GM23338 (cell line): Measurements from ENCODE around the gene TOR1B. TPM values are rescaled to one million over a fixed set of nuclear protein-coding genes. Genes with fewer than 3 reads are reported as not detected.

Experiments used
- ATAC-seq: fragments of 200-7000 bp; cut with Tn5 transposase; 3 replicates; pipeline ENCODE4 v1.9.1; 2020
- DNase-seq: peaks from one replicate; pipeline ENCODE4 v3.0.0-alpha.2; 2015; ENCODE audit warnings: low spot score
- H2AFZ ChIP-seq: fragments of 200-600 bp; sonication (generic); 2 replicates; pipeline ENCODE4 v1.8.0; 2016; ENCODE audit warnings: antibody characterized with exemption, mild to moderate bottlenecking, moderate library complexity
- H3F3A ChIP-seq: fragments of 200-600 bp; sonication (generic); replicated peaks from 2 replicates; pipeline ENCODE4 v1.8.0; 2017; ENCODE audit warnings: antibody characterized with exemption, mixed run types, low read depth
- H3K27ac ChIP-seq: fragments of 200-600 bp; sonication (generic); 2 replicates; pipeline ENCODE4 v1.6.1; 2016; ENCODE audit warnings: low read depth
- H3K27me3 ChIP-seq: fragments of 200-600 bp; sonication (generic); 2 replicates; pipeline ENCODE4 v1.8.0; 2016; ENCODE audit warnings: mild to moderate bottlenecking, mixed run types, moderate library complexity; ENCODE audit not compliant: insufficient read depth
- H3K36me3 ChIP-seq: fragments of 200-600 bp; sonication (generic); 2 replicates; pipeline ENCODE4 v1.8.0; 2016; ENCODE audit warnings: mild to moderate bottlenecking; ENCODE audit not compliant: insufficient read depth
- H3K4me1 ChIP-seq: fragments of 200-600 bp; sonication (generic); 2 replicates; pipeline ENCODE4 v1.8.0; 2016; ENCODE audit warnings: mild to moderate bottlenecking, moderate library complexity; ENCODE audit not compliant: insufficient read depth
- H3K4me2 ChIP-seq: fragments of 200-600 bp; sonication (generic); 2 replicates; pipeline ENCODE4 v1.7.1; 2017; ENCODE audit warnings: mixed run types
- H3K4me3 ChIP-seq: fragments of 200-600 bp; sonication (generic); 2 replicates; pipeline ENCODE4 v1.6.1; 2016; ENCODE audit warnings: mixed run types
- H3K79me2 ChIP-seq: fragments of 200-600 bp; sonication (generic); replicated peaks from 2 replicates; pipeline ENCODE4 v1.8.0; 2017; ENCODE audit warnings: mild to moderate bottlenecking; ENCODE audit not compliant: insufficient read depth
- H3K9me2 ChIP-seq: fragments of 200-600 bp; sonication (generic); 2 replicates; pipeline ENCODE4 v1.8.0; 2017; ENCODE audit not compliant: insufficient read depth
- H4K20me1 ChIP-seq: fragments of 200-600 bp; sonication (generic); replicated peaks from 2 replicates; pipeline ENCODE4 v1.8.0; 2017; ENCODE audit warnings: mild to moderate bottlenecking; ENCODE audit not compliant: insufficient read depth
- H3K27ac Mint-ChIP-seq: 2 replicates; pipeline ENCODE4 v1.8.0; 2020; ENCODE audit warnings: inconsistent platforms, mild to moderate bottlenecking, moderate library complexity, mixed read lengths
- H3K27me3 Mint-ChIP-seq: 3 replicates; pipeline ENCODE4 v1.8.0; 2022; ENCODE audit warnings: low read depth, mild to moderate bottlenecking, moderate library complexity, mixed read lengths, inconsistent platforms; ENCODE audit not compliant: insufficient read depth, poor library complexity
- H3K36me3 Mint-ChIP-seq: 3 replicates; pipeline ENCODE4 v1.8.0; 2021; ENCODE audit warnings: low read depth, mild to moderate bottlenecking, inconsistent platforms, moderate library complexity, mixed read lengths
- H3K4me1 Mint-ChIP-seq: 3 replicates; pipeline ENCODE4 v1.8.0; 2020; ENCODE audit warnings: mild to moderate bottlenecking, inconsistent platforms, mixed read lengths
- H3K4me3 Mint-ChIP-seq: 3 replicates; pipeline ENCODE4 v1.8.0; 2021; ENCODE audit warnings: moderate library complexity, mild to moderate bottlenecking, inconsistent platforms, mixed read lengths
- H3K9me3 Mint-ChIP-seq: 3 replicates; pipeline ENCODE4 v1.8.0; 2020; ENCODE audit warnings: moderate library complexity, mild to moderate bottlenecking, inconsistent platforms, mixed read lengths
- CREB1 ChIP-seq: fragments of 250-450 bp; sonication (Bioruptor Pico); IDR thresholded peaks from 2 replicates; pipeline ENCODE4 v1.5.0; 2020; ENCODE audit warnings: low read depth, mild to moderate bottlenecking, moderate library complexity
- EZH2phosphoT487 ChIP-seq: fragments of 200-600 bp; sonication (generic); IDR thresholded peaks from one replicate; pipeline ENCODE4 v1.8.1; 2018; ENCODE audit warnings: antibody characterized with exemption; ENCODE audit not compliant: unreplicated experiment
- JUNB ChIP-seq: IDR thresholded peaks from one replicate; pipeline ENCODE4 v1.6.1; 2016; ENCODE audit warnings: antibody characterized with exemption; ENCODE audit not compliant: unreplicated experiment
- NANOG ChIP-seq: IDR thresholded peaks from 2 replicates; pipeline ENCODE4 v1.6.1; 2016; ENCODE audit warnings: antibody characterized with exemption, borderline replicate concordance
- STAT1 ChIP-seq: IDR thresholded peaks from one replicate; pipeline ENCODE4 v1.6.1; 2016; ENCODE audit warnings: antibody characterized with exemption; ENCODE audit not compliant: unreplicated experiment
- ZNF114 ChIP-seq: fragments of 250-450 bp; sonication (Bioruptor Pico); IDR thresholded peaks from 2 replicates; pipeline ENCODE4 v1.5.0; 2020; ENCODE audit warnings: mild to moderate bottlenecking, moderate library complexity
- ZNF331 ChIP-seq: fragments of 250-450 bp; sonication (Bioruptor Pico); IDR thresholded peaks from 2 replicates; pipeline ENCODE4 v1.5.0; 2020; ENCODE audit warnings: low read depth, mild to moderate bottlenecking, moderate library complexity
- polyA plus RNA-seq: library from polyadenylated mRNA; unstranded; fragments of >200 nt; fragmentation: Nextera tagmentation; extraction: Ambion mirVana; gene quantifications from 2 replicates; pipeline ENCODE4 v1.2.1, GENCODE V29; 2016
- total RNA-seq: library from RNA; depleted of rRNA; stranded (reverse); fragments of >200 nt; shearing (Covaris generic); gene quantifications from 2 replicates; pipeline ENCODE4 v1.2.3, GENCODE V29; 2014
- TF ChIP-seq, protein P1 (sequence below): IDR thresholded peaks from 2 replicates; pipeline ENCODE4 v1.6.1; 2016; ENCODE audit warnings: antibody characterized with exemption
- TF ChIP-seq, protein P2 (sequence below), 2 experiments: fragments of 200-600 bp in 1 of 2; sonication (generic) in 1 of 2; conservative IDR thresholded peaks; 2 replicates each; pipeline versions ENCODE4 v1.5.1 to v1.6.1; 2016 to 2017; ENCODE audit warnings: antibody characterized with exemption in 2 of 2, low read depth in 2 of 2, mild to moderate bottlenecking in 2 of 2, moderate library complexity in 1 of 2
- TF ChIP-seq, protein P3 (sequence below): IDR thresholded peaks from one replicate; pipeline ENCODE4 v1.6.1; 2018; ENCODE audit warnings: antibody characterized with exemption; ENCODE audit not compliant: unreplicated experiment
- TF ChIP-seq, protein P4 (sequence below): fragments of 250-450 bp; sonication (Bioruptor Pico); IDR thresholded peaks from 2 replicates; pipeline ENCODE4 v1.5.0; 2020; ENCODE audit warnings: mild to moderate bottlenecking, moderate library complexity

TOR1B gene
- total and polyA plus RNA-seq, 2 experiments from 2014 or later, result 10.6 to 42.4 TPM

DNA sequence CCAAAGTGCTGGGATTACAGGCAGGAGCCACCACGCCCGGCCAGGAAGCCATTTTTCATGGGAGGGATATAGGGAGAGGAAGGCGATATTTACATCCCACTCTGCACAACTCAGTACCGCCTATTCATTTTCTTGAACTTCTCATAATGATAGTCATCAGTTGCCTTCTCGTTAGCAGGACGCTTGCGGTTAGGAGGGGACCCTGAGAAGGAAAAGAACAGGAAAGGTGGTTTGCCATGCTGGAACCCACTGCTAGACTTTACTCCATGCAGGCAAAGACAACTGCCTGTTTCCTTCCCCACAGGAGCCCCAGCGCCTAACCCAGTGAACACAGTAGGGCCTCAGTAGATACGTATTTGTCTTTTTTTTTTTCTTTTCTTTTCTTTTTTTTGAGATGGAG, 25.1 kb downstream of the TOR1B start:
- H3K27me3 Mint-ChIP-seq, result peaks cover 10% of the 10 kb centered on the region
- no peaks in the 10 kb centered on the region for H3K9me2 ChIP-seq
- H3K27ac ChIP-seq, result no peak overlapping the region
- H3F3A ChIP-seq, result no peaks in the 10 kb centered on the region
- H2AFZ ChIP-seq, result no peak overlapping the region
- DNase-seq (no peak), ATAC-seq (no peak)
- peaks cover under 1% of the 10 kb centered on the region; the same call in 1 of the 3 replicates for H3K4me1 Mint-ChIP-seq
- H3K79me2 ChIP-seq, result peaks cover under 1% of the 10 kb centered on the region; the same call in 1 of the 2 replicates
- no peak overlapping the region for H3K4me2 ChIP-seq
- no peaks in the 10 kb centered on the region for H4K20me1 ChIP-seq
- H3K27ac Mint-ChIP-seq, result no peak overlapping the region
- H3K27me3 ChIP-seq, result no peaks in the 10 kb centered on the region
- TF ChIP-seq, protein P1, sequence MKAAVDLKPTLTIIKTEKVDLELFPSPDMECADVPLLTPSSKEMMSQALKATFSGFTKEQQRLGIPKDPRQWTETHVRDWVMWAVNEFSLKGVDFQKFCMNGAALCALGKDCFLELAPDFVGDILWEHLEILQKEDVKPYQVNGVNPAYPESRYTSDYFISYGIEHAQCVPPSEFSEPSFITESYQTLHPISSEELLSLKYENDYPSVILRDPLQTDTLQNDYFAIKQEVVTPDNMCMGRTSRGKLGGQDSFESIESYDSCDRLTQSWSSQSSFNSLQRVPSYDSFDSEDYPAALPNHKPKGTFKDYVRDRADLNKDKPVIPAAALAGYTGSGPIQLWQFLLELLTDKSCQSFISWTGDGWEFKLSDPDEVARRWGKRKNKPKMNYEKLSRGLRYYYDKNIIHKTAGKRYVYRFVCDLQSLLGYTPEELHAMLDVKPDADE, result no peak
- TF ChIP-seq JUNB (no peak), NANOG (no peak), EZH2phosphoT487 (no peak), STAT1 (no peak), CREB1 (CRISPR knock-in tag) (no peak), ZNF114 (CRISPR knock-in tag) (no peak), ZNF331 (CRISPR knock-in tag) (no peak)
- TF ChIP-seq, protein P2, sequence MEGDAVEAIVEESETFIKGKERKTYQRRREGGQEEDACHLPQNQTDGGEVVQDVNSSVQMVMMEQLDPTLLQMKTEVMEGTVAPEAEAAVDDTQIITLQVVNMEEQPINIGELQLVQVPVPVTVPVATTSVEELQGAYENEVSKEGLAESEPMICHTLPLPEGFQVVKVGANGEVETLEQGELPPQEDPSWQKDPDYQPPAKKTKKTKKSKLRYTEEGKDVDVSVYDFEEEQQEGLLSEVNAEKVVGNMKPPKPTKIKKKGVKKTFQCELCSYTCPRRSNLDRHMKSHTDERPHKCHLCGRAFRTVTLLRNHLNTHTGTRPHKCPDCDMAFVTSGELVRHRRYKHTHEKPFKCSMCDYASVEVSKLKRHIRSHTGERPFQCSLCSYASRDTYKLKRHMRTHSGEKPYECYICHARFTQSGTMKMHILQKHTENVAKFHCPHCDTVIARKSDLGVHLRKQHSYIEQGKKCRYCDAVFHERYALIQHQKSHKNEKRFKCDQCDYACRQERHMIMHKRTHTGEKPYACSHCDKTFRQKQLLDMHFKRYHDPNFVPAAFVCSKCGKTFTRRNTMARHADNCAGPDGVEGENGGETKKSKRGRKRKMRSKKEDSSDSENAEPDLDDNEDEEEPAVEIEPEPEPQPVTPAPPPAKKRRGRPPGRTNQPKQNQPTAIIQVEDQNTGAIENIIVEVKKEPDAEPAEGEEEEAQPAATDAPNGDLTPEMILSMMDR (conservative IDR thresholded peaks at IDR 0.05; ENCODE audit: low read depth in 2 of 2), result no peak
- TF ChIP-seq, protein P3, sequence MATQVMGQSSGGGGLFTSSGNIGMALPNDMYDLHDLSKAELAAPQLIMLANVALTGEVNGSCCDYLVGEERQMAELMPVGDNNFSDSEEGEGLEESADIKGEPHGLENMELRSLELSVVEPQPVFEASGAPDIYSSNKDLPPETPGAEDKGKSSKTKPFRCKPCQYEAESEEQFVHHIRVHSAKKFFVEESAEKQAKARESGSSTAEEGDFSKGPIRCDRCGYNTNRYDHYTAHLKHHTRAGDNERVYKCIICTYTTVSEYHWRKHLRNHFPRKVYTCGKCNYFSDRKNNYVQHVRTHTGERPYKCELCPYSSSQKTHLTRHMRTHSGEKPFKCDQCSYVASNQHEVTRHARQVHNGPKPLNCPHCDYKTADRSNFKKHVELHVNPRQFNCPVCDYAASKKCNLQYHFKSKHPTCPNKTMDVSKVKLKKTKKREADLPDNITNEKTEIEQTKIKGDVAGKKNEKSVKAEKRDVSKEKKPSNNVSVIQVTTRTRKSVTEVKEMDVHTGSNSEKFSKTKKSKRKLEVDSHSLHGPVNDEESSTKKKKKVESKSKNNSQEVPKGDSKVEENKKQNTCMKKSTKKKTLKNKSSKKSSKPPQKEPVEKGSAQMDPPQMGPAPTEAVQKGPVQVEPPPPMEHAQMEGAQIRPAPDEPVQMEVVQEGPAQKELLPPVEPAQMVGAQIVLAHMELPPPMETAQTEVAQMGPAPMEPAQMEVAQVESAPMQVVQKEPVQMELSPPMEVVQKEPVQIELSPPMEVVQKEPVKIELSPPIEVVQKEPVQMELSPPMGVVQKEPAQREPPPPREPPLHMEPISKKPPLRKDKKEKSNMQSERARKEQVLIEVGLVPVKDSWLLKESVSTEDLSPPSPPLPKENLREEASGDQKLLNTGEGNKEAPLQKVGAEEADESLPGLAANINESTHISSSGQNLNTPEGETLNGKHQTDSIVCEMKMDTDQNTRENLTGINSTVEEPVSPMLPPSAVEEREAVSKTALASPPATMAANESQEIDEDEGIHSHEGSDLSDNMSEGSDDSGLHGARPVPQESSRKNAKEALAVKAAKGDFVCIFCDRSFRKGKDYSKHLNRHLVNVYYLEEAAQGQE, result no peak
- TF ChIP-seq, protein P4, sequence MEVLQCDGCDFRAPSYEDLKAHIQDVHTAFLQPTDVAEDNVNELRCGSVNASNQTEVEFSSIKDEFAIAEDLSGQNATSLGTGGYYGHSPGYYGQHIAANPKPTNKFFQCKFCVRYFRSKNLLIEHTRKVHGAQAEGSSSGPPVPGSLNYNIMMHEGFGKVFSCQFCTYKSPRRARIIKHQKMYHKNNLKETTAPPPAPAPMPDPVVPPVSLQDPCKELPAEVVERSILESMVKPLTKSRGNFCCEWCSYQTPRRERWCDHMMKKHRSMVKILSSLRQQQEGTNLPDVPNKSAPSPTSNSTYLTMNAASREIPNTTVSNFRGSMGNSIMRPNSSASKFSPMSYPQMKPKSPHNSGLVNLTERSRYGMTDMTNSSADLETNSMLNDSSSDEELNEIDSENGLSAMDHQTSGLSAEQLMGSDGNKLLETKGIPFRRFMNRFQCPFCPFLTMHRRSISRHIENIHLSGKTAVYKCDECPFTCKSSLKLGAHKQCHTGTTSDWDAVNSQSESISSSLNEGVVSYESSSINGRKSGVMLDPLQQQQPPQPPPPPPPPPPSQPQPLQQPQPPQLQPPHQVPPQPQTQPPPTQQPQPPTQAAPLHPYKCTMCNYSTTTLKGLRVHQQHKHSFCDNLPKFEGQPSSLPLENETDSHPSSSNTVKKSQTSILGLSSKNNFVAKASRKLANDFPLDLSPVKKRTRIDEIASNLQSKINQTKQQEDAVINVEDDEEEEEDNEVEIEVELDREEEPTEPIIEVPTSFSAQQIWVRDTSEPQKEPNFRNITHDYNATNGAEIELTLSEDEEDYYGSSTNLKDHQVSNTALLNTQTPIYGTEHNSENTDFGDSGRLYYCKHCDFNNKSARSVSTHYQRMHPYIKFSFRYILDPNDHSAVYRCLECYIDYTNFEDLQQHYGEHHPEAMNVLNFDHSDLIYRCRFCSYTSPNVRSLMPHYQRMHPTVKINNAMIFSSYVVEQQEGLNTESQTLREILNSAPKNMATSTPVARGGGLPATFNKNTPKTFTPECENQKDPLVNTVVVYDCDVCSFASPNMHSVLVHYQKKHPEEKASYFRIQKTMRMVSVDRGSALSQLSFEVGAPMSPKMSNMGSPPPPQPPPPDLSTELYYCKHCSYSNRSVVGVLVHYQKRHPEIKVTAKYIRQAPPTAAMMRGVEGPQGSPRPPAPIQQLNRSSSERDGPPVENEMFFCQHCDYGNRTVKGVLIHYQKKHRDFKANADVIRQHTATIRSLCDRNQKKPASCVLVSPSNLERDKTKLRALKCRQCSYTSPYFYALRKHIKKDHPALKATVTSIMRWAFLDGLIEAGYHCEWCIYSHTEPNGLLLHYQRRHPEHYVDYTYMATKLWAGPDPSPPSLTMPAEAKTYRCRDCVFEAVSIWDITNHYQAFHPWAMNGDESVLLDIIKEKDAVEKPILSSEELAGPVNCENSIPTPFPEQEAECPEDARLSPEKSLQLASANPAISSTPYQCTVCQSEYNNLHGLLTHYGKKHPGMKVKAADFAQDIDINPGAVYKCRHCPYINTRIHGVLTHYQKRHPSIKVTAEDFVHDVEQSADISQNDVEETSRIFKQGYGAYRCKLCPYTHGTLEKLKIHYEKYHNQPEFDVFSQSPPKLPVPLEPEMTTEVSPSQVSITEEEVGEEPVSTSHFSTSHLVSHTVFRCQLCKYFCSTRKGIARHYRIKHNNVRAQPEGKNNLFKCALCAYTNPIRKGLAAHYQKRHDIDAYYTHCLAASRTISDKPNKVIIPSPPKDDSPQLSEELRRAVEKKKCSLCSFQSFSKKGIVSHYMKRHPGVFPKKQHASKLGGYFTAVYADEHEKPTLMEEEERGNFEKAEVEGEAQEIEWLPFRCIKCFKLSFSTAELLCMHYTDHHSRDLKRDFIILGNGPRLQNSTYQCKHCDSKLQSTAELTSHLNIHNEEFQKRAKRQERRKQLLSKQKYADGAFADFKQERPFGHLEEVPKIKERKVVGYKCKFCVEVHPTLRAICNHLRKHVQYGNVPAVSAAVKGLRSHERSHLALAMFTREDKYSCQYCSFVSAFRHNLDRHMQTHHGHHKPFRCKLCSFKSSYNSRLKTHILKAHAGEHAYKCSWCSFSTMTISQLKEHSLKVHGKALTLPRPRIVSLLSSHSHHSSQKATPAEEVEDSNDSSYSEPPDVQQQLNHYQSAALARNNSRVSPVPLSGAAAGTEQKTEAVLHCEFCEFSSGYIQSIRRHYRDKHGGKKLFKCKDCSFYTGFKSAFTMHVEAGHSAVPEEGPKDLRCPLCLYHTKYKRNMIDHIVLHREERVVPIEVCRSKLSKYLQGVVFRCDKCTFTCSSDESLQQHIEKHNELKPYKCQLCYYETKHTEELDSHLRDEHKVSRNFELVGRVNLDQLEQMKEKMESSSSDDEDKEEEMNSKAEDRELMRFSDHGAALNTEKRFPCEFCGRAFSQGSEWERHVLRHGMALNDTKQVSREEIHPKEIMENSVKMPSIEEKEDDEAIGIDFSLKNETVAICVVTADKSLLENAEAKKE (CRISPR knock-in tag), result no peak
- H3K36me3 Mint-ChIP-seq, result peaks cover 45% of the 10 kb centered on the region
- H3K36me3 ChIP-seq, result peaks cover 26% of the 10 kb centered on the region
- no peak overlapping the region for H3K4me3 Mint-ChIP-seq
- no peak overlapping the region for H3K4me3 ChIP-seq
- no peaks in the 10 kb centered on the region for H3K9me3 Mint-ChIP-seq
- no peaks in the 10 kb centered on the region for H3K4me1 ChIP-seq
